HG02623 (cell line): ENCODE data around the gene GRAMD1A.
"Not testable (repeated sequence)": the region's sequence is repeated elsewhere in the genome, so short reads cannot be mapped to it uniquely, and the experiment has no call there.

Source experiments
- ATAC-seq: cut with Tn5 transposase; IDR thresholded peaks from one replicate; pipeline ENCODE4 v1.9.1; 2021; ENCODE audit warnings: moderate library complexity; ENCODE audit not compliant: unreplicated experiment

GRAMD1A gene

GRCh38 chr19:35015954-35016351 lies 15.8 kb downstream of the GRAMD1A start:
- ATAC-seq: no peak

- no peak for ATAC-seq
Measured at GRCh38 chr19:35017507-35017906, 17.4 kb downstream of the GRAMD1A start.

- no peak for ATAC-seq
Measured at GRCh38 chr19:35018379-35018778, 18.3 kb downstream of the GRAMD1A start.

DNA sequence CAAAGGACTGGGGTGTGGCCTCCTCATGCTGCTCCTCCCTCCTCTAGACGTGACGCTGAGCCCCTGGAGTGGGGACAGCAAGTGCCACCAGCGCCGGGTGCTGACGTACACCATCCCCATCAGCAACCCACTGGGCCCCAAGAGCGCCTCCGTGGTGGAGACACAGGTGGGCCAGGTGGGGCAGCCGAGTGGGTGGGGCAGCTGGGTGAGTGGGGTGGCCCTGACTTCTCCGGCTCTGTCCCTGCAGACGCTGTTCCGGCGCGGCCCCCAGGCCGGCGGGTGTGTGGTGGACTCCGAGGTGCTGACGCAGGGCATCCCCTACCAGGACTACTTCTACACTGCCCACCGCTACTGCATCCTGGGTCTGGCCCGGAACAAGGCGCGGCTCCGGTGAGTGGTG lies 19.0 kb downstream of the GRAMD1A start:
- ATAC-seq: no peak

DNA sequence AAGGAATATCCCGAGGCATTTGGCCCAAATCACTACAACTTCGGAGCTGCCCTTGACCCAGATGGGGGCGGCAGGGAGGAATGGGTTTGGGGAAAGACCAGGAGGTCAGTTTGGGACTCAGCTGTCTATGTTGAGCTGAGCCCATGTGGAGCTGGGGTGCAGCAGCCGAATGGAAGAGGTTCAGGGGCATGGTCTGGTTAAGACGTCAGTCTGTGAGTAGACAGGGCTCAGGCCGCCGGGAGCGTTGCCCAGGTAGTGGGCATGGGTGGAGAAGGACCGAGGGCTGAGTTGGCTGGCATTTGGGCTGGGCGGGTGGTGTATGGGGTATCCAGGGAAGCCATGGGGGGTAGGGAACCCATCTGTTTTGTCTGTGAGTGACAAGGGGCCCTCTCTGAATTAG lies 20.9 kb downstream of the GRAMD1A start:
- ATAC-seq: no peak

- ATAC-seq: no peak
Measured at GRCh38 chr19:35021596-35021995, 21.5 kb downstream of the GRAMD1A start.

- ATAC-seq: no peak
Measured at GRCh38 chr19:35022460-35022859, 22.3 kb downstream of the GRAMD1A start.

- no peak for ATAC-seq
Measured at GRCh38 chr19:35023428-35023827, 23.3 kb downstream of the GRAMD1A start.

- no peak for ATAC-seq
Measured at GRCh38 chr19:35024095-35024494, 24.0 kb downstream of the GRAMD1A start.

- ATAC-seq: no peak
Measured at GRCh38 chr19:35025969-35026368, 25.8 kb downstream of the GRAMD1A start.

GRCh38 chr19:35026418-35026817 lies 26.3 kb downstream of the GRAMD1A start:
- no peak for ATAC-seq

GRCh38 chr19:35027009-35027408 lies 26.9 kb downstream of the GRAMD1A start:
- ATAC-seq: no peak

DNA sequence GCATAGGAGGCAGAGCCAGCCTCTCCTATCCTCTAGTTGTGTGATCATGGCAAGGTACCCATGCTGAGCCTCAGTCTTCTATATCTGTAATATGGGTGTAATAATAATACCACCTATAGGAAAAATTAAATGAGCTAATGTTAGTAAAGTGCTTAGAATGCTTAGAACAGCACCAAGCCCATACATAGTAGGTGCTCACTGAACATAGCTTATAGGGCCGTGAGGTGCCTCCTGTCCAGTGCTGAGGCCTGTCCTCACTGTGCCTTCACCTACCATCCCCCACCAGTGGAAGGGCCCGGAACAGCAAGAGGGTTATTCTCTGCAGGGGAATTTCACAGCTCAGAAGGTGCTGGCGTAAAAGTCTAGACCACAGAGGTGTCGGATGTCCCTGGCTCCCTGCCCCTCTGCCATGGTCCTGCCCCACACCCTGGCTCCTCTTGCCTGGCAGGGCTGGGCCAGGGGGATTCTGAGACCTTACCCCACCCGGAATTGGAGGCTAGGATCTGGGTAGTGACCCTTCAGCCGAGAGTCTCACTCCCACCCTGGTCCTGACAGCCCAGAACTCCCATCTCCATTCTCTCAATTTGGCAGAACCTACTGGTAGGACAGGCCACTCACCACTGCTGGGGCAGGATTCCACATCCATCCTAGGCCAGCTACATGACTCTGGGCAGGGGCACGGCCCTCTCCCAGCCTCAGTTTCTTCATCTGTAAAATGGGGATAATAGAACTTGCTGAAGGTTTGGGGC lies 27.9 kb downstream of the GRAMD1A start:
- ATAC-seq: no peak

DNA sequence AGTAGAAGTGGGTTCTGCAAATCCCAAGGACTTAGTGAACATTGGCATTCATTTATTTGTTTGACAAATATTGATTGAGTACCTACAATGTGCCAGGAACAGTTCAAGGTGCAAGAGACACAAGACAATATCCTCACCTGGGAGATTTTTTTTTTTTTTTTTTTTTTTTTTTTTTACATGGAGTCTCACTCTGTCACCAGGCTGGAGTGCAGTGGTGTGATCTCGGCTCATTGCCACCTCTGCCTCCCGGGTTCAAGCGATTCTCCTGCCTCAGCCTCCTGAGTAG lies 28.4 kb downstream of the GRAMD1A start:
- not testable (repeated sequence) for ATAC-seq

DNA sequence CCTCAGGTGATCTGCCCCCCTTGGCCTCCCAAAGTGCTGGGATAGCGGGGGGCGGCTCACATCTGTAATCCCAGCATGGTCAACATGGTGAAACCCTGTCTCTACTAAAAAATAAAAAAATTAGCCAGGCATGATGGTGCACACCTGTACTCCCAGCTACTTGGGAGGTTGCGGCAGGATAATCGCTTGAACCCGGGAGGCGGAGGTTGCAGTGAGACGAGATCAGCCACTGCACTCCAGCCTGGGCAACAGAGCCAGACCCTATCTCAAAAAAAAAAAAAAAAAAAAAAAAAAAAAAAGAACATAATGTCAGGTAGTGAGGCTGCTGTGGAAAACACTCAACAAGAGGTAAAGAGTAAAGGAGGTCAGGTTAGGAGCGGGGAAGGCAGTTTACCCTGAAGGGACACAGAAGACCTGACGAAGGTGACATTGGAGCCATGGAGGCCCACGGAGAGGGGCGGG lies 29.2 kb downstream of the GRAMD1A start:
- ATAC-seq: not testable (repeated sequence)

GRCh38 chr19:35029737-35030256 lies 29.7 kb downstream of the GRAMD1A start:
- ATAC-seq: no peak

GRCh38 chr19:35030257-35031071 lies 30.3 kb downstream of the GRAMD1A start, which contains the start of gene SCN1B:
Gene SCN1B, plus strand, starts transcription at chr19:35030470. Its CDS starts 351 bp downstream, at chr19:35030821.
- ATAC-seq: no peak

- ATAC-seq: no peak
Measured at GRCh38 chr19:35031072-35031881, 31.2 kb downstream of the GRAMD1A start.

- no peak for ATAC-seq
Measured at GRCh38 chr19:35032356-35032865, 32.3 kb downstream of the GRAMD1A start.

- no peak for ATAC-seq
Measured at GRCh38 chr19:35033067-35034004, 33.2 kb downstream of the GRAMD1A start.
